T47D (cell line): ENCODE measurements around the gene ARL1.

Experiments
- DNase-seq, 2 experiments: peaks; one replicate each; pipeline versions ENCODE4 v3.0.0 to v3.0.0-alpha.2; 2011 to 2012; ENCODE audit warnings: low read depth in 1 of 2, low spot score in 1 of 2
- JUND ChIP-seq: IDR thresholded peaks from 2 replicates; pipeline ENCODE4 v1.6.1; 2012; ENCODE audit warnings: low read depth
- in situ Hi-C: cut with HindIII; loops from 2 replicates; pipeline ENCODE4 v1.10.0; 2016; ENCODE audit warnings: low sequenced_read_pairs, low pct_unique_long_range_greater_than_20kb

The ARL1 gene

DNA sequence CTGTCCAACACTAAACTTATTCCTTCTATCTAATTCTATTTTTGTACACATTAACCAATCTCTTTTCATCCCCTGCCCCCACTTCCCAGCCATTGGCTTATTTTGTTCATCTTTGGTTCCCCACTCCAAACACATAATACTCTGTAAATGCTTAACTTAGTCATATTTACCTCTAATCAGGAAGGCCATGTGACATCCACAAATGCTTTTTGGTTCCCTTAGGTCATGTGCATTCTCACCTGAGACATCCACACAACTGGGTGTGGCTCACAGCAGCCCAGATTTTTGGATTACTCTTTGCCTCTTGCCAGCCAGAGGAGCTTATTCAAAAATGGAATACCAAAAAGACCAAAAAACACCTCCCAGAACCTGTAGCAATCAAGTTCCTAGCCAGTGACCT, 28.4 kb downstream of the ARL1 start:
- TF ChIP-seq JUND = no peak
- in situ Hi-C loops = no loop called here
- no peak for DNase-seq

DNA sequence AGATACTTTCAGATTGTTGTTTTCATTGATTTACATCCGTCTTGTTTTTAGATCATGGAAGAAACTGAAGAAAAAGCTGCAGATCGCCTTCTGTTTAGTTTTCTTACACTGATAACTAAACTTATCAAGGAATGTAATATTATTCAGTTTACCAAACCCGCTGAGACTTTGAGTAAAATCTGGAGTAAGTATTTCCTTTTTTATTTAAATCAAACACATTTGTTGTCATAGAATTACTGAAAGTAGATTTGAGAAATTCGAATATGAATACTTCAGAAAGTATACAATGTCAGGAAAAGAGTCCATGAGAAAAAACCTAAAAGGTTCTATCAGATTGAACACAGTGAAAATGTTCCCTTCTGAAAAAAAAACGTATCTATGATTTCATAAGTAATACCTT, 32.0 kb downstream of the ARL1 start:
- DNase-seq = no peak
- in situ Hi-C loops = no loop called here
- TF ChIP-seq JUND = no peak

DNA sequence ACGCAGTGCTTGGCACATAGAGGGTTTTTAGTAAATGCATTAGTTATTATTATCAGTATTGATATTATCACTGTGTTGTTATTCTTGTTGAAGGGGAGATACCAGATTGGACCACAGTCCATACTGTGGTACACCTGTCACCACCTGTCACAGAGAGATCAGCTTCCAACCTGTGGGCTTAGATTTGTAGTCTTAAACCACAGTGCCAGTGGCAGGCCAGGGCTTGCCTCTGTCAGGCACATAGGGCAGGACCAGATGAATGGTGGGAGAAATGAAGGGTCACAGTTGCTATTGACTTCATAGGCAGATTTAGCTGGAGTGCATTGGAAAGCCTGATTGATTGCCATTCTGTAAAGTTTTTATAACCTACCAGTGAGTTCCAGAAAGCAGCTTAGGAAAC, 35.1 kb downstream of the ARL1 start:
- DNase-seq = no peak
- TF ChIP-seq JUND = no peak
- in situ Hi-C loops = no loop called here

DNA sequence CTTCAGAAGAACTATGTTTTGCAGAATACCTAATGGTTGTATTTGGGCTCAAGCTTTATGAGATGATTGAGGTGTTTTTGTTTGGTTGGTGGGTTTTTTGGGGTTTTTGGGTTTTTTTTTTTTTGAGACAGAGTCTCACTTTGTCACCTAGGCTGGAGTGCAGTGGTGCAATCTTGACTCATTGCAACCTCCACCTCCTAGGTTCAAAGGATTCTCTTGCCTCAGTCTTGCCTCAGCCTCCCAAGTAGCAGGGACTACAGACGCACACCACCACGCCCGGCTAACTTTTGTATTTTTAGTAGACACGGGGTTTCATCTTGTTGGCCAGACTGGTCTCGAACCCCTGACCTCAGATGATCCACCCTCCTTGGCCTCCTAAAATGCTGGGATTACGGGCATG, 39.6 kb downstream of the ARL1 start:
- in situ Hi-C loops = no loop called here
- no peak for DNase-seq
- TF ChIP-seq JUND = no peak

DNA sequence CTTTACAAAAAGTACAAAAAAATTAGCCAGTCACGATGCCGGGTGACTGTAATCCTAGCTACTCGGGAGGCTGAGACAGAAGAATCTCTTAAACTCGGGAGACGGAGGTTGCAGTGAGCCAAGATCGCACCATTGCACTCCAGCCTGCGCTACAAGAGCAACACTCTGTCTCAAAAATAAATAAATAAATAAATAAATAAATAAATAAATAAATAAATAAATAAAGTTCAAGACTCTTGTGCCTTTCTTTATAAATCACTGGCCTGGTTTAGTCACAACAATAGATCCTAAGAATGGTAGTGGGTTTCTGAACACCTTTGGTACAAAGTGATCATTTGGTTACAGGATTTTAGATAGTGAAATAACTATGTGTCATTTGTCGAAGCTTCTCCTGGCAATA, 46.1 kb downstream of the ARL1 start:
- in situ Hi-C loops = no loop called here
- no peak for TF ChIP-seq JUND
- no peak for DNase-seq

DNA sequence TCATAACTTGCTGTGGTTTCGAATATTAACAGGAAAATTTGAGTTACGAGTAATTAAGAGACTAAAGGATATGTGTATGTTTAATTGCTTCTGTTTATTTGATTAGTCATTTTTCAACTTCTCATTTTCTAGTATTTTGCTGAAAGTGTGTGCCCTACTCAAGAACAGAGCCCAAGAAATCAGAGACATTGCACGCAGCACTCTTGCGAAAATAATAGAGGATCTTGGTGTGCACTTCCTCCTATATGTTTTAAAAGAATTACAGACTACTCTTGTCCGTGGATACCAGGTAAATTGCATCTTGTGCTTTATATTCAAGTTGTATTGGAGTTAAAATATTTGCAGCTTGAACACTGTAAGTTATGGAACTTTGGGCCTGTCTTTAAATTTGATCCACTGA, 50.8 kb downstream of the ARL1 start:
- DNase-seq = no peak
- no peak for TF ChIP-seq JUND
- in situ Hi-C loops = no loop called here

DNA sequence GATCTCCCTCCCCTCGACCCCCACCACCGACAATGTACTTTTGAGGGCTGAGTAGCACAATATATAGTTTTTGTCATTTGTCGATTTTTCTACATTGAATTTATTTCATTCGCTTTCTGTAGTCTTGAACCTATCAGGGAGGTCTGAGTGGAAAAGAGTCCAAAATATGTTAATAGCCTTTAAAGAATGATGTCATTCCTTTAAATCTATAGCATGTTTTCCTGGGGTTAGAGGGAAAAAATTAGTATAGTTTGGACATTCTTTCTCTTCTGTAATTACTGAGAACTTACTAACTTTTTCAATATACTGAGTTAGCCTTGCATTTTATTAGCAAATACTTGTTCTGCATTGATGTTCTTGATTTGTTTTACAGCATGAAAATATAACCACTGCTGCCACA, 55.9 kb downstream of the ARL1 start:
- in situ Hi-C loops = no loop called here
- TF ChIP-seq JUND = no peak
- no peak for DNase-seq

DNA sequence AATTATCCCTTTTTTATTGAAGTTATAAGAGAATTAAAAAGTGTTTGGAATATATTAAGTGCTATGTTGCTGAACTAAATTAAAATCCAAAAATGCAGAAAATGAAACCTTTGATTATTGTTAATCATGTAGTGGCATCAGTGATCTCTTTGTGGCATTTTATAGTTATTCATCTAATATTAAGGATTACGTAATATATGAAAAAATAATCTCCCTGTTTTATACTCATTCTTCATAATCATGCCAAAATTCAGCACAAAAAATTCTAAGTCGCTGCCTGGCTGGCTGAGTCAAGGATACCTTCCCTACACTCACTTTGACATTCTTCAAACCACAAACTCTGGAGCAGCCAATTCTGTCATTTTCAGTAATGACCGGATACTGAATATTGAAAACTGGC, 63.7 kb downstream of the ARL1 start:
- TF ChIP-seq JUND = no peak
- in situ Hi-C loops = no loop called here
- DNase-seq = no peak
